ENCODE results near the gene TUFT1. TPM values are rescaled to one million over a fixed set of nuclear protein-coding genes. Genes with fewer than 3 reads are reported as not detected.

Gene TUFT1
- total and polyA plus RNA-seq, 2 of the 13 experiments (the other 11 are each of a cell fraction or from before 2014, with no cell fraction given) = 6.4 to 7.3 TPM

DNA sequence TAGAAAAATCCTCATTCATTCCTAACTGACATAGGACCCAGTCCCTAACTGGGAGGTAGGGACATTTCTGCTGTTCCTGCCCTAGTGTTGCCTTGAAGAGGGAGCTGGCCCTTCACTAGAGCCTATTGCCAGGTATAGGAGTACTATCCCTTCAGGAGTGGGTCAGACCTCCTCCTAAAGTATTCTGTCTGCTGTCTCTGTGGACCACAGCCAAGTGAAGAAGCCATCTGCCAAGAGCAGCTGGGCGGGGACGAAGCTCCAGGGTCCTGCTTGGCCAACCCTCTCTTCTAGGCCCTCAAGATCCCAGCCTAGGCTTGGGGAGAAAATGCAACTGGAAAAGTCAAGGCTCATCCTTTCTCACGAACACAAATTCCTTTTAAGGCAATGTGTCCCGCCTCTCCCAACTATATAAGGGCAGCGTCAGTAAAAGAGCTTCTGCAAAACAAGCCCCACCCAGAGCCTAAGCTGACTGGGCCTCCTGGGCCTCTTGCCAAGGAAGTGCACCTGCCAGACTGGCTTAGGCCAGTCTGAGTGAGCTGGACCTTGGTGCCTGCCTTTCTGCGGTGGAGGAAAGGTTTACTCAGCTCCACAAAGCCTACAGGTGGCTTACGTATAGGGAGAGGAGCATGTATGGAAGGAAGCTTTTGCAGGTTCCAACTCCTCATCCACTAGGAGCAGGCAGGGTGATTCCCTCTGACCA is 638 bp upstream of the TUFT1 start (continued):
- TF ChIP-seq ZNF230 (CRISPR knock-in tag; IDR thresholded peaks at IDR 0.05) (0 out of 2 replicates have a peak, but pooled peaks have one; percentile 14), ZNF280D (CRISPR knock-in tag; IDR thresholded peaks at IDR 0.05) (no peak), ZNF501 (CRISPR knock-in tag; IDR thresholded peaks at IDR 0.05) (peak; percentile 61), ZNF414 (CRISPR knock-in tag; IDR thresholded peaks at IDR 0.05) (peak; percentile 33; the same call in 1 of the 2 replicates), YEATS2 (CRISPR knock-in tag; IDR thresholded peaks at IDR 0.05; ENCODE audit: borderline replicate concordance) (peak; percentile 22; the same call in 1 of the 2 replicates), TOE1 (CRISPR knock-in tag; IDR thresholded peaks at IDR 0.05) (no peak), SRSF1 (optimal IDR thresholded peaks at IDR 0.05; ENCODE audit: low read depth, low read length) (no peak), ZNF441 (CRISPR knock-in tag; IDR thresholded peaks at IDR 0.05; ENCODE audit: borderline replicate concordance) (peak; percentile 48; the same call in 1 of the 2 replicates), MBD4 (IDR thresholded peaks at IDR 0.05; ENCODE audit: borderline replicate concordance, low read length) (no peak), NFYB (CRISPR knock-in tag; IDR thresholded peaks at IDR 0.05) (no peak), CCDC6 (CRISPR knock-in tag; IDR thresholded peaks at IDR 0.05) (0 out of 2 replicates have a peak, but pooled peaks have one; percentile 0), POLR2AphosphoS2 (IDR thresholded peaks at IDR 0.05; ENCODE audit: low read depth, low read length) (no peak), SRF (IDR thresholded peaks at IDR 0.05; ENCODE audit: low read depth, low read length) (peak; percentile 99), FOXO1 (CRISPR knock-in tag; IDR thresholded peaks at IDR 0.05) (no peak), ZFX (CRISPR knock-in tag; IDR thresholded peaks at IDR 0.05; ENCODE audit: low read depth) (peak; percentile 72), MAFK (conservative IDR thresholded peaks at IDR 0.05 in 1 of 2, IDR thresholded peaks at IDR 0.05 in 1 of 2; ENCODE audit: low read length in 2 of 2) (peak in 1 of 2 experiments; percentile 28; a peak in 1 of 4 replicates)
- TF ChIP-seq, protein P1, sequence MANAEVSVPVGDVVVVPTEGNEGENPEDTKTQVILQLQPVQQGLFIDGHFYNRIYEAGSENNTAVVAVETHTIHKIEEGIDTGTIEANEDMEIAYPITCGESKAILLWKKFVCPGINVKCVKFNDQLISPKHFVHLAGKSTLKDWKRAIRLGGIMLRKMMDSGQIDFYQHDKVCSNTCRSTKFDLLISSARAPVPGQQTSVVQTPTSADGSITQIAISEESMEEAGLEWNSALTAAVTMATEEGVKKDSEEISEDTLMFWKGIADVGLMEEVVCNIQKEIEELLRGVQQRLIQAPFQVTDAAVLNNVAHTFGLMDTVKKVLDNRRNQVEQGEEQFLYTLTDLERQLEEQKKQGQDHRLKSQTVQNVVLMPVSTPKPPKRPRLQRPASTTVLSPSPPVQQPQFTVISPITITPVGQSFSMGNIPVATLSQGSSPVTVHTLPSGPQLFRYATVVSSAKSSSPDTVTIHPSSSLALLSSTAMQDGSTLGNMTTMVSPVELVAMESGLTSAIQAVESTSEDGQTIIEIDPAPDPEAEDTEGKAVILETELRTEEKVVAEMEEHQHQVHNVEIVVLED (CRISPR knock-in tag; IDR thresholded peaks at IDR 0.05; ENCODE audit: borderline replicate concordance) = peak; percentile 37; the same call in 1 of the 2 replicates
- TF ChIP-seq, protein P2, sequence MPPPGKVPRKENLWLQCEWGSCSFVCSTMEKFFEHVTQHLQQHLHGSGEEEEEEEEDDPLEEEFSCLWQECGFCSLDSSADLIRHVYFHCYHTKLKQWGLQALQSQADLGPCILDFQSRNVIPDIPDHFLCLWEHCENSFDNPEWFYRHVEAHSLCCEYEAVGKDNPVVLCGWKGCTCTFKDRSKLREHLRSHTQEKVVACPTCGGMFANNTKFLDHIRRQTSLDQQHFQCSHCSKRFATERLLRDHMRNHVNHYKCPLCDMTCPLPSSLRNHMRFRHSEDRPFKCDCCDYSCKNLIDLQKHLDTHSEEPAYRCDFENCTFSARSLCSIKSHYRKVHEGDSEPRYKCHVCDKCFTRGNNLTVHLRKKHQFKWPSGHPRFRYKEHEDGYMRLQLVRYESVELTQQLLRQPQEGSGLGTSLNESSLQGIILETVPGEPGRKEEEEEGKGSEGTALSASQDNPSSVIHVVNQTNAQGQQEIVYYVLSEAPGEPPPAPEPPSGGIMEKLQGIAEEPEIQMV (CRISPR knock-in tag; IDR thresholded peaks at IDR 0.05; ENCODE audit: low read depth) = peak; percentile 57
- TF ChIP-seq, protein P3, sequence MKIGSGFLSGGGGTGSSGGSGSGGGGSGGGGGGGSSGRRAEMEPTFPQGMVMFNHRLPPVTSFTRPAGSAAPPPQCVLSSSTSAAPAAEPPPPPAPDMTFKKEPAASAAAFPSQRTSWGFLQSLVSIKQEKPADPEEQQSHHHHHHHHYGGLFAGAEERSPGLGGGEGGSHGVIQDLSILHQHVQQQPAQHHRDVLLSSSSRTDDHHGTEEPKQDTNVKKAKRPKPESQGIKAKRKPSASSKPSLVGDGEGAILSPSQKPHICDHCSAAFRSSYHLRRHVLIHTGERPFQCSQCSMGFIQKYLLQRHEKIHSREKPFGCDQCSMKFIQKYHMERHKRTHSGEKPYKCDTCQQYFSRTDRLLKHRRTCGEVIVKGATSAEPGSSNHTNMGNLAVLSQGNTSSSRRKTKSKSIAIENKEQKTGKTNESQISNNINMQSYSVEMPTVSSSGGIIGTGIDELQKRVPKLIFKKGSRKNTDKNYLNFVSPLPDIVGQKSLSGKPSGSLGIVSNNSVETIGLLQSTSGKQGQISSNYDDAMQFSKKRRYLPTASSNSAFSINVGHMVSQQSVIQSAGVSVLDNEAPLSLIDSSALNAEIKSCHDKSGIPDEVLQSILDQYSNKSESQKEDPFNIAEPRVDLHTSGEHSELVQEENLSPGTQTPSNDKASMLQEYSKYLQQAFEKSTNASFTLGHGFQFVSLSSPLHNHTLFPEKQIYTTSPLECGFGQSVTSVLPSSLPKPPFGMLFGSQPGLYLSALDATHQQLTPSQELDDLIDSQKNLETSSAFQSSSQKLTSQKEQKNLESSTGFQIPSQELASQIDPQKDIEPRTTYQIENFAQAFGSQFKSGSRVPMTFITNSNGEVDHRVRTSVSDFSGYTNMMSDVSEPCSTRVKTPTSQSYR (CRISPR knock-in tag; IDR thresholded peaks at IDR 0.05; ENCODE audit: borderline replicate concordance) = no peak
